EH (cell line): ENCODE data around the gene TMPRSS6.
A peak's percentile ranks its signal among the peaks of the same experiment; 100 is the strongest.

Source experiments
- DNase-seq: peaks from one replicate; pipeline ENCODE4 v3.0.0-alpha.2; 2015; ENCODE audit warnings: low read depth

Gene TMPRSS6

GRCh38 chr22:37028692-37029674 lies 80.5 kb downstream of the TMPRSS6 start:
- DNase-seq = no peak

- DNase-seq = no peak
Measured at GRCh38 chr22:37027556-37027955, 82.0 kb downstream of the TMPRSS6 start.

GRCh38 chr22:37026325-37026724 lies 83.2 kb downstream of the TMPRSS6 start:
- no peak for DNase-seq

- DNase-seq = no peak
Measured at GRCh38 chr22:37025500-37026070, 83.9 kb downstream of the TMPRSS6 start.

GRCh38 chr22:37024339-37025157 lies 85.0 kb downstream of the TMPRSS6 start:
- DNase-seq = no peak

- DNase-seq = no peak
Measured at GRCh38 chr22:37023743-37024338, 85.7 kb downstream of the TMPRSS6 start.

- no peak for DNase-seq
Measured at GRCh38 chr22:37022483-37023337, 86.8 kb downstream of the TMPRSS6 start.

- DNase-seq = peak; percentile 44
Measured at GRCh38 chr22:37021710-37022482, 87.6 kb downstream of the TMPRSS6 start.

- no peak for DNase-seq
Measured at GRCh38 chr22:37021041-37021440, 88.5 kb downstream of the TMPRSS6 start.

- DNase-seq = peak; percentile 54
Measured at GRCh38 chr22:37020192-37020479, 89.4 kb downstream of the TMPRSS6 start.

- DNase-seq = peak; percentile 75
Measured at GRCh38 chr22:37019309-37020191, 90.0 kb downstream of the TMPRSS6 start, which contains the start of the genes MPST and TST. TSS of gene MPST (plus strand) at chr22:37019742. CDS start at chr22:37019837, 95 bp downstream. TSS of gene TST (minus strand) at chr22:37019447. CDS start at chr22:37018732, 715 bp downstream.

- DNase-seq = peak; percentile 66
Measured at GRCh38 chr22:37018815-37019308, 90.7 kb downstream of the TMPRSS6 start.

- DNase-seq = no peak
Measured at GRCh38 chr22:37018086-37018814, 91.3 kb downstream of the TMPRSS6 start.

GRCh38 chr22:37017356-37017755 lies 92.2 kb downstream of the TMPRSS6 start:
- no peak for DNase-seq

GRCh38 chr22:37016134-37016910 lies 93.2 kb downstream of the TMPRSS6 start:
- DNase-seq = no peak

- no peak for DNase-seq
Measured at GRCh38 chr22:37015587-37015878, 94.0 kb downstream of the TMPRSS6 start.
